WTC11 (cell line): ENCODE measurements around the gene C1orf159. TPM values are rescaled to one million over a fixed set of nuclear protein-coding genes. Genes with fewer than 3 reads are reported as not detected.

Experiments
- ETV6 ChIP-seq: sonication (generic); formaldehyde crosslinking; IDR thresholded peaks from 2 replicates; pipeline ENCODE4 v1.8.1; 2022; ENCODE audit warnings: mild to moderate bottlenecking, missing genetic modification reagents
- FOXK1 ChIP-seq: sonication (generic); formaldehyde crosslinking; IDR thresholded peaks from 2 replicates; pipeline ENCODE4 v1.8.0; 2022; ENCODE audit warnings: mild to moderate bottlenecking, moderate library complexity, missing genetic modification reagents
- GRHL2 ChIP-seq: fragments of 250-450 bp; sonication (Bioruptor Pico); IDR thresholded peaks from 2 replicates; pipeline ENCODE4 v1.8.0; 2022; ENCODE audit warnings: mild to moderate bottlenecking, moderate library complexity; ENCODE audit not compliant: insufficient replicate concordance, severe bottlenecking
- GTF2I ChIP-seq: fragments of 250-450 bp; sonication (Bioruptor Pico); conservative IDR thresholded peaks from 2 replicates; pipeline ENCODE4 v1.4.0; 2021; ENCODE audit warnings: mild to moderate bottlenecking
- KAT7 ChIP-seq: sonication (generic); formaldehyde crosslinking; IDR thresholded peaks from 2 replicates; pipeline ENCODE4 v1.8.1; 2023; ENCODE audit warnings: missing genetic modification reagents, mild to moderate bottlenecking, borderline replicate concordance
- MXD4 ChIP-seq: fragments of 250-450 bp; sonication (Bioruptor Pico); IDR thresholded peaks from 2 replicates; pipeline ENCODE4 v1.8.0; 2021; ENCODE audit warnings: mild to moderate bottlenecking, moderate library complexity, borderline replicate concordance
- NR3C1 ChIP-seq: sonication (generic); formaldehyde crosslinking; conservative IDR thresholded peaks from 2 replicates; pipeline ENCODE4 v1.8.1; 2023; ENCODE audit warnings: low read depth, mild to moderate bottlenecking, missing genetic modification reagents
- TEAD1 ChIP-seq: sonication (generic); formaldehyde crosslinking; IDR thresholded peaks from 2 replicates; pipeline ENCODE4 v1.8.0; 2022; ENCODE audit warnings: mild to moderate bottlenecking, missing genetic modification reagents
- TP53 ChIP-seq: sonication (generic); formaldehyde crosslinking; IDR thresholded peaks from 2 replicates; pipeline ENCODE4 v1.8.1; 2023; ENCODE audit warnings: mild to moderate bottlenecking, missing genetic modification reagents
- ZBTB21 ChIP-seq: sonication (generic); formaldehyde crosslinking; IDR thresholded peaks from 2 replicates; pipeline ENCODE4 v1.8.1; 2023; ENCODE audit warnings: mild to moderate bottlenecking, missing genetic modification reagents, borderline replicate concordance
- ZNF121 ChIP-seq: sonication (generic); formaldehyde crosslinking; IDR thresholded peaks from 2 replicates; pipeline ENCODE4 v1.8.0; 2023; ENCODE audit warnings: missing genetic modification reagents
- ZNF138 ChIP-seq: sonication (generic); formaldehyde crosslinking; conservative IDR thresholded peaks from 2 replicates; pipeline ENCODE4 v1.8.1; 2022; ENCODE audit warnings: mild to moderate bottlenecking, moderate library complexity, missing genetic modification reagents
- ZNF219 ChIP-seq: sonication (generic); formaldehyde crosslinking; IDR thresholded peaks from 2 replicates; pipeline ENCODE4 v1.8.0; 2023; ENCODE audit warnings: missing genetic modification reagents, mild to moderate bottlenecking, borderline replicate concordance
- ZNF232 ChIP-seq: sonication (generic); formaldehyde crosslinking; IDR thresholded peaks from 2 replicates; pipeline ENCODE4 v1.8.0; 2022; ENCODE audit warnings: mild to moderate bottlenecking, missing genetic modification reagents
- ZNF263 ChIP-seq: sonication (generic); formaldehyde crosslinking; IDR thresholded peaks from 2 replicates; pipeline ENCODE4 v1.8.1; 2022; ENCODE audit warnings: low read depth, mild to moderate bottlenecking, moderate library complexity, missing genetic modification reagents
- ZNF423 ChIP-seq: fragments of 250-450 bp; sonication (Bioruptor Pico); IDR thresholded peaks from 2 replicates; pipeline ENCODE4 v2.1.2; 2022; ENCODE audit warnings: mild to moderate bottlenecking, moderate library complexity
- total RNA-seq: library from RNA; stranded (reverse); gene quantifications from 3 replicates; pipeline ENCODE4 v1.2.3, GENCODE V29; 2021
- TF ChIP-seq, protein P1 (sequence below): sonication (generic); formaldehyde crosslinking; IDR thresholded peaks from 2 replicates; pipeline ENCODE4 v1.8.1; 2022; ENCODE audit warnings: low read depth, mild to moderate bottlenecking, moderate library complexity, missing genetic modification reagents, borderline replicate concordance
- TF ChIP-seq, protein P2 (sequence below): fragments of 250-450 bp; sonication (Bioruptor Pico); IDR thresholded peaks from 2 replicates; pipeline ENCODE4 v1.9.0; 2021; ENCODE audit warnings: mild to moderate bottlenecking, borderline replicate concordance
- TF ChIP-seq, protein P3 (sequence below): sonication (generic); formaldehyde crosslinking; IDR thresholded peaks from 2 replicates; pipeline ENCODE4 v1.8.0; 2022; ENCODE audit warnings: mild to moderate bottlenecking, missing genetic modification reagents
- TF ChIP-seq, protein P4 (sequence below): sonication (generic); formaldehyde crosslinking; IDR thresholded peaks from 2 replicates; pipeline ENCODE4 v1.8.0; 2022; ENCODE audit warnings: missing genetic modification reagents
- TF ChIP-seq, protein P5 (sequence below): sonication (generic); formaldehyde crosslinking; IDR thresholded peaks from 2 replicates; pipeline ENCODE4 v1.8.0; 2022; ENCODE audit warnings: mild to moderate bottlenecking, missing genetic modification reagents
- TF ChIP-seq, protein P6 (sequence below): sonication (generic); formaldehyde crosslinking; IDR thresholded peaks from 2 replicates; pipeline ENCODE4 v1.8.1; 2023; ENCODE audit warnings: mild to moderate bottlenecking, missing genetic modification reagents
- TF ChIP-seq, protein P7 (sequence below): fragments of 250-450 bp; sonication (Bioruptor Pico); IDR thresholded peaks from 2 replicates; pipeline ENCODE4 v1.9.0; 2021; ENCODE audit warnings: moderate library complexity, mild to moderate bottlenecking, inconsistent platforms, borderline replicate concordance

The C1orf159 gene
- total RNA-seq, 1 experiment from 2014 or later: 17.8 TPM

DNA sequence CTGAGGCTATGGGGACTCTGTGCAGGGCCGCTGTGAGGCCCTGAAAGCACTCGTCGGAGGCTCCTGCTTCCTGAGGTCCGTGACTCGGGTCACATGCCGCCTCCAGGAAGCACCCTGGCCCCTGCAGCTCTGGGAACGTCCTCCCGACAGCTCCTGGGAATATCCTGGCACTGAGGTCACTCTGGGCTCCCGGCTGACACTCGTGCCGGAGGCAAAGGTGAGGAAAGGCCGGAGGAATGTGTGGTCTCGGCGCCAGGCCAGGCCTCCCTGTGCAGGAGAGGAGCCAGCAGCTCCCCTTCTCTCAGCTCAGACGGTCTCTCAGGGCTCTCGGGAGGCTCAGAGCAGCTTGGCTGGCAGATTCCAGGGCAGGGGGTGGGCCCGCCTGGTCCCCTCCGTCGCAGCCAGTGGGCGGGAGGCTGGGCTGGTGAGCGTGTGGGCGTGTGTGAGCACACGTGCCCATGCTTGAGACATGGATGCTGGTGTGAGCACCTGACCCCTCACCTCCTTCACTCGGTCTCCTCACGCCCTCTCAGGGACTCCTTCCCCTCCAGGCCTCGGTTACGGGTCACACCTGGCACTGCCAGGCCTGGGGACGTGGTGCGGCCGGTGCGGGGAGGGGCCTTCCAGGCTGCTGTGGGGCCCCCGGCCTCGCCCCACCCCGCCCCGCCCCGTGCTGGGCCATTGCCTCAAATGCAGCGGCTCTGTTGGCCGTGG lies 36.3 kb downstream of the C1orf159 start (continued):
- TF ChIP-seq, protein P1, sequence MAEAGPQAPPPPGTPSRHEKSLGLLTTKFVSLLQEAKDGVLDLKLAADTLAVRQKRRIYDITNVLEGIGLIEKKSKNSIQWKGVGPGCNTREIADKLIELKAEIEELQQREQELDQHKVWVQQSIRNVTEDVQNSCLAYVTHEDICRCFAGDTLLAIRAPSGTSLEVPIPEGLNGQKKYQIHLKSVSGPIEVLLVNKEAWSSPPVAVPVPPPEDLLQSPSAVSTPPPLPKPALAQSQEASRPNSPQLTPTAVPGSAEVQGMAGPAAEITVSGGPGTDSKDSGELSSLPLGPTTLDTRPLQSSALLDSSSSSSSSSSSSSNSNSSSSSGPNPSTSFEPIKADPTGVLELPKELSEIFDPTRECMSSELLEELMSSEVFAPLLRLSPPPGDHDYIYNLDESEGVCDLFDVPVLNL (CRISPR knock-in tag): no peak
- TF ChIP-seq ZNF219 (CRISPR knock-in tag) (peak; percentile 54; the same call in 1 of the 2 replicates), ZNF232 (CRISPR knock-in tag) (0 out of 2 replicates have a peak, but pooled peaks have one; percentile 72), ZNF138 (no peak), TEAD1 (peak; percentile 80; the same call in 1 of the 2 replicates), ZNF263 (no peak), ZNF121 (CRISPR knock-in tag) (no peak), GRHL2 (no peak), GTF2I (CRISPR knock-in tag) (no peak), ZNF423 (CRISPR knock-in tag) (no peak), ZBTB21 (CRISPR knock-in tag) (no peak), ETV6 (CRISPR knock-in tag) (peak; percentile 70; the same call in 1 of the 2 replicates), MXD4 (no peak), TP53 (CRISPR knock-in tag) (0 out of 2 replicates have a peak, but pooled peaks have one; percentile 80), KAT7 (CRISPR knock-in tag) (no peak), FOXK1 (CRISPR knock-in tag) (peak; percentile 35; the same call in 1 of the 2 replicates), NR3C1 (CRISPR knock-in tag) (no peak)
- TF ChIP-seq, protein P2, sequence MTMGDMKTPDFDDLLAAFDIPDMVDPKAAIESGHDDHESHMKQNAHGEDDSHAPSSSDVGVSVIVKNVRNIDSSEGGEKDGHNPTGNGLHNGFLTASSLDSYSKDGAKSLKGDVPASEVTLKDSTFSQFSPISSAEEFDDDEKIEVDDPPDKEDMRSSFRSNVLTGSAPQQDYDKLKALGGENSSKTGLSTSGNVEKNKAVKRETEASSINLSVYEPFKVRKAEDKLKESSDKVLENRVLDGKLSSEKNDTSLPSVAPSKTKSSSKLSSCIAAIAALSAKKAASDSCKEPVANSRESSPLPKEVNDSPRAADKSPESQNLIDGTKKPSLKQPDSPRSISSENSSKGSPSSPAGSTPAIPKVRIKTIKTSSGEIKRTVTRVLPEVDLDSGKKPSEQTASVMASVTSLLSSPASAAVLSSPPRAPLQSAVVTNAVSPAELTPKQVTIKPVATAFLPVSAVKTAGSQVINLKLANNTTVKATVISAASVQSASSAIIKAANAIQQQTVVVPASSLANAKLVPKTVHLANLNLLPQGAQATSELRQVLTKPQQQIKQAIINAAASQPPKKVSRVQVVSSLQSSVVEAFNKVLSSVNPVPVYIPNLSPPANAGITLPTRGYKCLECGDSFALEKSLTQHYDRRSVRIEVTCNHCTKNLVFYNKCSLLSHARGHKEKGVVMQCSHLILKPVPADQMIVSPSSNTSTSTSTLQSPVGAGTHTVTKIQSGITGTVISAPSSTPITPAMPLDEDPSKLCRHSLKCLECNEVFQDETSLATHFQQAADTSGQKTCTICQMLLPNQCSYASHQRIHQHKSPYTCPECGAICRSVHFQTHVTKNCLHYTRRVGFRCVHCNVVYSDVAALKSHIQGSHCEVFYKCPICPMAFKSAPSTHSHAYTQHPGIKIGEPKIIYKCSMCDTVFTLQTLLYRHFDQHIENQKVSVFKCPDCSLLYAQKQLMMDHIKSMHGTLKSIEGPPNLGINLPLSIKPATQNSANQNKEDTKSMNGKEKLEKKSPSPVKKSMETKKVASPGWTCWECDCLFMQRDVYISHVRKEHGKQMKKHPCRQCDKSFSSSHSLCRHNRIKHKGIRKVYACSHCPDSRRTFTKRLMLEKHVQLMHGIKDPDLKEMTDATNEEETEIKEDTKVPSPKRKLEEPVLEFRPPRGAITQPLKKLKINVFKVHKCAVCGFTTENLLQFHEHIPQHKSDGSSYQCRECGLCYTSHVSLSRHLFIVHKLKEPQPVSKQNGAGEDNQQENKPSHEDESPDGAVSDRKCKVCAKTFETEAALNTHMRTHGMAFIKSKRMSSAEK: no peak
- TF ChIP-seq, protein P3, sequence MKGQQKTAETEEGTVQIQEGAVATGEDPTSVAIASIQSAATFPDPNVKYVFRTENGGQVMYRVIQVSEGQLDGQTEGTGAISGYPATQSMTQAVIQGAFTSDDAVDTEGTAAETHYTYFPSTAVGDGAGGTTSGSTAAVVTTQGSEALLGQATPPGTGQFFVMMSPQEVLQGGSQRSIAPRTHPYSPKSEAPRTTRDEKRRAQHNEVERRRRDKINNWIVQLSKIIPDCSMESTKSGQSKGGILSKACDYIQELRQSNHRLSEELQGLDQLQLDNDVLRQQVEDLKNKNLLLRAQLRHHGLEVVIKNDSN (CRISPR knock-in tag): peak; percentile 66; the same call in 1 of the 2 replicates
- TF ChIP-seq, protein P4, sequence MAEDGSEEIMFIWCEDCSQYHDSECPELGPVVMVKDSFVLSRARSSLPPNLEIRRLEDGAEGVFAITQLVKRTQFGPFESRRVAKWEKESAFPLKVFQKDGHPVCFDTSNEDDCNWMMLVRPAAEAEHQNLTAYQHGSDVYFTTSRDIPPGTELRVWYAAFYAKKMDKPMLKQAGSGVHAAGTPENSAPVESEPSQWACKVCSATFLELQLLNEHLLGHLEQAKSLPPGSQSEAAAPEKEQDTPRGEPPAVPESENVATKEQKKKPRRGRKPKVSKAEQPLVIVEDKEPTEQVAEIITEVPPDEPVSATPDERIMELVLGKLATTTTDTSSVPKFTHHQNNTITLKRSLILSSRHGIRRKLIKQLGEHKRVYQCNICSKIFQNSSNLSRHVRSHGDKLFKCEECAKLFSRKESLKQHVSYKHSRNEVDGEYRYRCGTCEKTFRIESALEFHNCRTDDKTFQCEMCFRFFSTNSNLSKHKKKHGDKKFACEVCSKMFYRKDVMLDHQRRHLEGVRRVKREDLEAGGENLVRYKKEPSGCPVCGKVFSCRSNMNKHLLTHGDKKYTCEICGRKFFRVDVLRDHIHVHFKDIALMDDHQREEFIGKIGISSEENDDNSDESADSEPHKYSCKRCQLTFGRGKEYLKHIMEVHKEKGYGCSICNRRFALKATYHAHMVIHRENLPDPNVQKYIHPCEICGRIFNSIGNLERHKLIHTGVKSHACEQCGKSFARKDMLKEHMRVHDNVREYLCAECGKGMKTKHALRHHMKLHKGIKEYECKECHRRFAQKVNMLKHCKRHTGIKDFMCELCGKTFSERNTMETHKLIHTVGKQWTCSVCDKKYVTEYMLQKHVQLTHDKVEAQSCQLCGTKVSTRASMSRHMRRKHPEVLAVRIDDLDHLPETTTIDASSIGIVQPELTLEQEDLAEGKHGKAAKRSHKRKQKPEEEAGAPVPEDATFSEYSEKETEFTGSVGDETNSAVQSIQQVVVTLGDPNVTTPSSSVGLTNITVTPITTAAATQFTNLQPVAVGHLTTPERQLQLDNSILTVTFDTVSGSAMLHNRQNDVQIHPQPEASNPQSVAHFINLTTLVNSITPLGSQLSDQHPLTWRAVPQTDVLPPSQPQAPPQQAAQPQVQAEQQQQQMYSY (CRISPR knock-in tag): peak; percentile 54
- TF ChIP-seq, protein P5, sequence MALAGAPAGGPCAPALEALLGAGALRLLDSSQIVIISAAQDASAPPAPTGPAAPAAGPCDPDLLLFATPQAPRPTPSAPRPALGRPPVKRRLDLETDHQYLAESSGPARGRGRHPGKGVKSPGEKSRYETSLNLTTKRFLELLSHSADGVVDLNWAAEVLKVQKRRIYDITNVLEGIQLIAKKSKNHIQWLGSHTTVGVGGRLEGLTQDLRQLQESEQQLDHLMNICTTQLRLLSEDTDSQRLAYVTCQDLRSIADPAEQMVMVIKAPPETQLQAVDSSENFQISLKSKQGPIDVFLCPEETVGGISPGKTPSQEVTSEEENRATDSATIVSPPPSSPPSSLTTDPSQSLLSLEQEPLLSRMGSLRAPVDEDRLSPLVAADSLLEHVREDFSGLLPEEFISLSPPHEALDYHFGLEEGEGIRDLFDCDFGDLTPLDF (CRISPR knock-in tag): peak; percentile 71; the same call in 1 of the 2 replicates
- TF ChIP-seq, protein P6, sequence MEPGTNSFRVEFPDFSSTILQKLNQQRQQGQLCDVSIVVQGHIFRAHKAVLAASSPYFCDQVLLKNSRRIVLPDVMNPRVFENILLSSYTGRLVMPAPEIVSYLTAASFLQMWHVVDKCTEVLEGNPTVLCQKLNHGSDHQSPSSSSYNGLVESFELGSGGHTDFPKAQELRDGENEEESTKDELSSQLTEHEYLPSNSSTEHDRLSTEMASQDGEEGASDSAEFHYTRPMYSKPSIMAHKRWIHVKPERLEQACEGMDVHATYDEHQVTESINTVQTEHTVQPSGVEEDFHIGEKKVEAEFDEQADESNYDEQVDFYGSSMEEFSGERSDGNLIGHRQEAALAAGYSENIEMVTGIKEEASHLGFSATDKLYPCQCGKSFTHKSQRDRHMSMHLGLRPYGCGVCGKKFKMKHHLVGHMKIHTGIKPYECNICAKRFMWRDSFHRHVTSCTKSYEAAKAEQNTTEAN (CRISPR knock-in tag): 0 out of 2 replicates have a peak, but pooled peaks have one; percentile 67
- TF ChIP-seq, protein P7, sequence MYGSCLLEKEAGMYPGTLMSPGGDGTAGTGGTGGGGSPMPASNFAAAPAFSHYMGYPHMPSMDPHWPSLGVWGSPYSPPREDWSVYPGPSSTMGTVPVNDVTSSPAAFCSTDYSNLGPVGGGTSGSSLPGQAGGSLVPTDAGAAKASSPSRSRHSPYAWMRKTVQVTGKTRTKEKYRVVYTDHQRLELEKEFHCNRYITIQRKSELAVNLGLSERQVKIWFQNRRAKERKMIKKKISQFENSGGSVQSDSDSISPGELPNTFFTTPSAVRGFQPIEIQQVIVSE: no peak
